ENCODE measurements around the gene CBARP. TPM values are rescaled to one million over a fixed set of nuclear protein-coding genes. Genes with fewer than 3 reads are reported as not detected.

CBARP gene
- total and polyA plus RNA-seq, 2 of the 13 experiments (the other 11 are each of a cell fraction or from before 2014, with no cell fraction given) = 1.2 to 1.4 TPM

- TF ChIP-seq ZHX1 (CRISPR knock-in tag; IDR thresholded peaks at IDR 0.05; ENCODE audit: low read depth) = no peak
- no peak for TF ChIP-seq ZNF441 (CRISPR knock-in tag; IDR thresholded peaks at IDR 0.05; ENCODE audit: borderline replicate concordance)
- TF ChIP-seq ARID4A (CRISPR knock-in tag; IDR thresholded peaks at IDR 0.05; ENCODE audit: borderline replicate concordance) = peak; percentile 64
- no peak for TF ChIP-seq AHDC1 (CRISPR knock-in tag; IDR thresholded peaks at IDR 0.05; ENCODE audit: borderline replicate concordance)
- TF ChIP-seq MED13 (CRISPR knock-in tag; IDR thresholded peaks at IDR 0.05) = no peak
- 0 out of 2 replicates have a peak, but pooled peaks have one; percentile 17 for TF ChIP-seq SALL1 (CRISPR knock-in tag; IDR thresholded peaks at IDR 0.05)
- TF ChIP-seq ZNF317 (CRISPR knock-in tag; IDR thresholded peaks at IDR 0.05) = no peak
- no peak for TF ChIP-seq FOSL2 (CRISPR knock-in tag; IDR thresholded peaks at IDR 0.05)
- TF ChIP-seq HMGA1 (CRISPR knock-in tag; conservative IDR thresholded peaks at IDR 0.05) = no peak
- no peak for TF ChIP-seq ZNF282 (IDR thresholded peaks at IDR 0.05; ENCODE audit: partially characterized antibody)
- peak; percentile 43; the same call in 1 of the 2 replicates for TF ChIP-seq ZNF609 (CRISPR knock-in tag; IDR thresholded peaks at IDR 0.05; ENCODE audit: borderline replicate concordance)
Observed at GRCh38 chr19:1266916-1267476, 29.2 kb upstream of the CBARP start (continued).
